Measurements from ENCODE around the gene TBC1D25.
"Not testable (repeated sequence)": the region's sequence is repeated elsewhere in the genome, so short reads cannot be mapped to it uniquely, and the experiment has no call there.

Gene TBC1D25

GRCh38 chrX:48521353-48522243 lies 17.9 kb upstream of the TBC1D25 start, which contains the start of gene EBP:
EBP (plus strand) TSS chrX:48521808; CDS start chrX:48523772, 1,964 bp downstream.
- DNase-seq (ENCODE audit: extremely low spot score), result peak; percentile 88
- POLR2A ChIA-PET, result interaction anchor here (0.8 to 1.8 kb wide), 4 partner anchors 8 to 18 kb away, joined by 3 to 10 read pairs (median 4); partner anchors contain the start of gene TBC1D25
- TF ChIP-seq ELF4 (IDR thresholded peaks at IDR 0.05), result no peak
- TF ChIP-seq ZNF384 (IDR thresholded peaks at IDR 0.05), result no peak
- TF ChIP-seq TARDBP (IDR thresholded peaks at IDR 0.05), result no peak
- TF ChIP-seq FOXM1 (IDR thresholded peaks at IDR 0.05; ENCODE audit: borderline replicate concordance), result no peak
- TF ChIP-seq L3MBTL2 (conservative IDR thresholded peaks at IDR 0.05), result peak; percentile 46
- CTCF ChIA-PET, result no interaction called here

GRCh38 chrX:48522291-48522690 lies 17.2 kb upstream of the TBC1D25 start:
- ChIA-PET POLR2A (interaction anchor here (0.8 to 1.8 kb wide), 4 partner anchors 8 to 17 kb away, joined by 3 to 10 read pairs (median 4); partner anchors contain the start of gene TBC1D25), CTCF (no interaction called here)
- TF ChIP-seq BHLHE40 (IDR thresholded peaks at IDR 0.05; ENCODE audit: borderline replicate concordance) (no peak), FOXK2 (IDR thresholded peaks at IDR 0.05) (no peak), ELF4 (IDR thresholded peaks at IDR 0.05) (no peak), ZNF384 (IDR thresholded peaks at IDR 0.05) (no peak), ARNT (IDR thresholded peaks at IDR 0.05) (no peak), PKNOX1 (IDR thresholded peaks at IDR 0.05) (no peak), FOXA1 (IDR thresholded peaks at IDR 0.05) (no peak), L3MBTL2 (conservative IDR thresholded peaks at IDR 0.05) (no peak), NFRKB (IDR thresholded peaks at IDR 0.05) (no peak), FOXM1 (IDR thresholded peaks at IDR 0.05; ENCODE audit: borderline replicate concordance) (no peak), CTBP1 (IDR thresholded peaks at IDR 0.05; ENCODE audit: borderline replicate concordance) (no peak), SP1 (IDR thresholded peaks at IDR 0.05) (no peak), TARDBP (IDR thresholded peaks at IDR 0.05) (no peak), SUZ12 (IDR thresholded peaks at IDR 0.05) (no peak), HDGF (IDR thresholded peaks at IDR 0.05; ENCODE audit: borderline replicate concordance) (no peak), LEF1 (IDR thresholded peaks at IDR 0.05; ENCODE audit: borderline replicate concordance) (no peak)
- DNase-seq (ENCODE audit: extremely low spot score), result no peak

- ChIA-PET POLR2A (no interaction called here), CTCF (no interaction called here)
- DNase-seq (ENCODE audit: extremely low spot score), result no peak
- no peak for TF ChIP-seq L3MBTL2 (conservative IDR thresholded peaks at IDR 0.05)
- no peak for TF ChIP-seq ELF4 (IDR thresholded peaks at IDR 0.05)
- no peak for TF ChIP-seq LEF1 (IDR thresholded peaks at IDR 0.05; ENCODE audit: borderline replicate concordance)
- TF ChIP-seq PKNOX1 (IDR thresholded peaks at IDR 0.05), result no peak
- no peak for TF ChIP-seq FOXM1 (IDR thresholded peaks at IDR 0.05; ENCODE audit: borderline replicate concordance)
- TF ChIP-seq ZNF384 (IDR thresholded peaks at IDR 0.05), result no peak
- TF ChIP-seq FOXK2 (IDR thresholded peaks at IDR 0.05), result no peak
- no peak for TF ChIP-seq FOXA1 (IDR thresholded peaks at IDR 0.05)
- TF ChIP-seq ARNT (IDR thresholded peaks at IDR 0.05), result no peak
- TF ChIP-seq SUZ12 (IDR thresholded peaks at IDR 0.05), result no peak
- TF ChIP-seq TARDBP (IDR thresholded peaks at IDR 0.05), result no peak
- no peak for TF ChIP-seq SP1 (IDR thresholded peaks at IDR 0.05)
- TF ChIP-seq BHLHE40 (IDR thresholded peaks at IDR 0.05; ENCODE audit: borderline replicate concordance), result no peak
- TF ChIP-seq CTBP1 (IDR thresholded peaks at IDR 0.05; ENCODE audit: borderline replicate concordance), result no peak
- TF ChIP-seq HDGF (IDR thresholded peaks at IDR 0.05; ENCODE audit: borderline replicate concordance), result no peak
Measured at GRCh38 chrX:48523682-48524081, 15.8 kb upstream of the TBC1D25 start.

GRCh38 chrX:48525853-48526252 lies 13.7 kb upstream of the TBC1D25 start:
- POLR2A ChIA-PET, result interaction anchor here (1.6 kb wide), 1 partner anchor 48 kb away, joined by 3 read pairs; the partner anchor contains the start of gene RBM3
- DNase-seq (ENCODE audit: extremely low spot score), result not testable (repeated sequence)
- CTCF ChIA-PET, result interaction anchor here (0.6 kb wide), 1 partner anchor 78 kb away, joined by 3 read pairs; no protein-coding TSS in a partner anchor

DNA sequence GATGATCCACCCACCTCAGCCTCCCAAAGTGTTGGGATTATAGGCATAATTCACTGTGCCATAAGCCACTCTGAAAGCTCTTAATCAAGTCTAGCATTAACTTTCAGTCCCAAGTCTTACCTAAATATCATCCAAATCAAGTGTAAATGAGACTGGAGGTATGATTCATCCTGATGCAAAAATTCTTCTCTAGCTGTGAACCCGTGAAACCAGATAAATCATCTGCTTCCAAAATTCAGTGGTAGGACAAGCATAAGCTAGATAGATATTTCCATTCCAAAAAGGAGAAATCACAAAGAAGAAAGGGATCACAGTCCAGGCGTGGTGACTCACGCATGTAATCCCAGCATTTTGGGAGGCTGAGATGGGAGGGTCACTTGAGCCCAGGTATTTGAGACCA lies 8.8 kb upstream of the TBC1D25 start:
- no peak for DNase-seq (ENCODE audit: extremely low spot score)
- CTCF ChIA-PET, result no interaction called here
- TF ChIP-seq ELF4 (IDR thresholded peaks at IDR 0.05) (no peak), HDGF (IDR thresholded peaks at IDR 0.05; ENCODE audit: borderline replicate concordance) (no peak), PKNOX1 (IDR thresholded peaks at IDR 0.05) (no peak), BHLHE40 (IDR thresholded peaks at IDR 0.05; ENCODE audit: borderline replicate concordance) (no peak), SP1 (IDR thresholded peaks at IDR 0.05) (no peak), FOXK2 (IDR thresholded peaks at IDR 0.05) (no peak), NFRKB (IDR thresholded peaks at IDR 0.05) (no peak), FOXM1 (IDR thresholded peaks at IDR 0.05; ENCODE audit: borderline replicate concordance) (no peak), CTBP1 (IDR thresholded peaks at IDR 0.05; ENCODE audit: borderline replicate concordance) (no peak), ZNF384 (IDR thresholded peaks at IDR 0.05) (no peak), LEF1 (IDR thresholded peaks at IDR 0.05; ENCODE audit: borderline replicate concordance) (no peak), L3MBTL2 (conservative IDR thresholded peaks at IDR 0.05) (no peak), ARNT (IDR thresholded peaks at IDR 0.05) (no peak), TARDBP (IDR thresholded peaks at IDR 0.05) (no peak), SUZ12 (IDR thresholded peaks at IDR 0.05) (no peak), FOXA1 (IDR thresholded peaks at IDR 0.05) (no peak)
- POLR2A ChIA-PET, result interaction anchor here (1.1 to 1.7 kb wide), 2 partner anchors 9 kb away, joined by 3 to 4 read pairs; partner anchors contain the start of gene TBC1D25
